Measurements from ENCODE around the gene MAPRE3. TPM values are rescaled to one million over a fixed set of nuclear protein-coding genes. Genes with fewer than 3 reads are reported as not detected.
A peak's percentile ranks its signal among the peaks of the same experiment; 100 is the strongest.

The MAPRE3 gene
- total and polyA plus RNA-seq, 9 of the 15 experiments (the other 6 are each of a cell fraction or from before 2014, with no cell fraction given): 0.70 to 43.2 (median 12.6) TPM

GRCh38 chr2:27000228-27000627 is 29.8 kb downstream of the MAPRE3 start (continued):
- TF ChIP-seq, protein P1, sequence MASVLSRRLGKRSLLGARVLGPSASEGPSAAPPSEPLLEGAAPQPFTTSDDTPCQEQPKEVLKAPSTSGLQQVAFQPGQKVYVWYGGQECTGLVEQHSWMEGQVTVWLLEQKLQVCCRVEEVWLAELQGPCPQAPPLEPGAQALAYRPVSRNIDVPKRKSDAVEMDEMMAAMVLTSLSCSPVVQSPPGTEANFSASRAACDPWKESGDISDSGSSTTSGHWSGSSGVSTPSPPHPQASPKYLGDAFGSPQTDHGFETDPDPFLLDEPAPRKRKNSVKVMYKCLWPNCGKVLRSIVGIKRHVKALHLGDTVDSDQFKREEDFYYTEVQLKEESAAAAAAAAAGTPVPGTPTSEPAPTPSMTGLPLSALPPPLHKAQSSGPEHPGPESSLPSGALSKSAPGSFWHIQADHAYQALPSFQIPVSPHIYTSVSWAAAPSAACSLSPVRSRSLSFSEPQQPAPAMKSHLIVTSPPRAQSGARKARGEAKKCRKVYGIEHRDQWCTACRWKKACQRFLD (CRISPR knock-in tag; IDR thresholded peaks at IDR 0.05): no peak
- TF ChIP-seq TGIF2 (CRISPR knock-in tag; IDR thresholded peaks at IDR 0.05): no peak
- TF ChIP-seq, protein P2, sequence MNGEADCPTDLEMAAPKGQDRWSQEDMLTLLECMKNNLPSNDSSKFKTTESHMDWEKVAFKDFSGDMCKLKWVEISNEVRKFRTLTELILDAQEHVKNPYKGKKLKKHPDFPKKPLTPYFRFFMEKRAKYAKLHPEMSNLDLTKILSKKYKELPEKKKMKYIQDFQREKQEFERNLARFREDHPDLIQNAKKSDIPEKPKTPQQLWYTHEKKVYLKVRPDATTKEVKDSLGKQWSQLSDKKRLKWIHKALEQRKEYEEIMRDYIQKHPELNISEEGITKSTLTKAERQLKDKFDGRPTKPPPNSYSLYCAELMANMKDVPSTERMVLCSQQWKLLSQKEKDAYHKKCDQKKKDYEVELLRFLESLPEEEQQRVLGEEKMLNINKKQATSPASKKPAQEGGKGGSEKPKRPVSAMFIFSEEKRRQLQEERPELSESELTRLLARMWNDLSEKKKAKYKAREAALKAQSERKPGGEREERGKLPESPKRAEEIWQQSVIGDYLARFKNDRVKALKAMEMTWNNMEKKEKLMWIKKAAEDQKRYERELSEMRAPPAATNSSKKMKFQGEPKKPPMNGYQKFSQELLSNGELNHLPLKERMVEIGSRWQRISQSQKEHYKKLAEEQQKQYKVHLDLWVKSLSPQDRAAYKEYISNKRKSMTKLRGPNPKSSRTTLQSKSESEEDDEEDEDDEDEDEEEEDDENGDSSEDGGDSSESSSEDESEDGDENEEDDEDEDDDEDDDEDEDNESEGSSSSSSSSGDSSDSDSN (IDR thresholded peaks at IDR 0.05; ENCODE audit: borderline replicate concordance in 1 of 2, low read depth in 2 of 2, low read length in 2 of 2): 0 out of 4 replicates have a peak, but pooled peaks of 1 of the 2 experiments have one; percentile 49
- TF ChIP-seq ASH1L (IDR thresholded peaks at IDR 0.05; ENCODE audit: borderline replicate concordance, low read depth, partially characterized antibody): no peak
- TF ChIP-seq PPARD (CRISPR knock-in tag; IDR thresholded peaks at IDR 0.05): no peak
- no peak for TF ChIP-seq NR4A1 (CRISPR knock-in tag; IDR thresholded peaks at IDR 0.05)
- no peak for TF ChIP-seq NR4A1 (tag; IDR thresholded peaks at IDR 0.05)
- no peak for TF ChIP-seq HOXB6 (CRISPR knock-in tag; IDR thresholded peaks at IDR 0.05; ENCODE audit: borderline replicate concordance)
- TF ChIP-seq SMAD2 (IDR thresholded peaks at IDR 0.05; ENCODE audit: low read depth, low read length): no peak
- peak; percentile 26; the same call in 1 of the 2 replicates for TF ChIP-seq MTA1 (IDR thresholded peaks at IDR 0.05; ENCODE audit: borderline replicate concordance)
- no peak for TF ChIP-seq ZNF253 (CRISPR knock-in tag; conservative IDR thresholded peaks at IDR 0.05)
- no peak for TF ChIP-seq FOXK1 (CRISPR knock-in tag; IDR thresholded peaks at IDR 0.05; ENCODE audit: borderline replicate concordance)
- TF ChIP-seq ZNF431 (CRISPR knock-in tag; IDR thresholded peaks at IDR 0.05): no peak
- TF ChIP-seq NR1H2 (CRISPR knock-in tag; IDR thresholded peaks at IDR 0.05): no peak
- TF ChIP-seq RNF2 (IDR thresholded peaks at IDR 0.05): no peak
- TF ChIP-seq MCM2 (IDR thresholded peaks at IDR 0.05; ENCODE audit: low read depth): no peak
- TF ChIP-seq SREBF2 (CRISPR knock-in tag; IDR thresholded peaks at IDR 0.05): no peak
- TF ChIP-seq HDAC8 (tag; IDR thresholded peaks at IDR 0.05): no peak
- no peak for TF ChIP-seq HOMEZ (CRISPR knock-in tag; IDR thresholded peaks at IDR 0.05)
- no peak for TF ChIP-seq CREB1 (IDR thresholded peaks at IDR 0.05)
- no peak for TF ChIP-seq CREB1 (CRISPR knock-in tag; IDR thresholded peaks at IDR 0.05)

All from K562 (cell line).